Nephron progenitor cell (in vitro differentiated cells): ENCODE data around the gene ZNF692.
A peak's percentile ranks its signal among the peaks of the same experiment; 100 is the strongest.

Experiments used
- DNase-seq: peaks from one replicate; pipeline ENCODE4 v3.0.0; 2021
- H3K27ac Mint-ChIP-seq: 2 replicates; pipeline ENCODE4 v1.8.0; 2021; ENCODE audit warnings: mild to moderate bottlenecking, moderate library complexity, mixed read lengths
- H3K27me3 Mint-ChIP-seq: 2 replicates; pipeline ENCODE4 v1.8.0; 2021; ENCODE audit warnings: mild to moderate bottlenecking, low read depth, mixed read lengths; ENCODE audit not compliant: poor library complexity
- H3K36me3 Mint-ChIP-seq: 2 replicates; pipeline ENCODE4 v1.8.0; 2021; ENCODE audit warnings: low read depth, mixed read lengths
- H3K4me1 Mint-ChIP-seq: 2 replicates; pipeline ENCODE4 v1.8.0; 2021; ENCODE audit warnings: mixed read lengths
- H3K4me3 Mint-ChIP-seq: 2 replicates; pipeline ENCODE4 v1.8.0; 2021; ENCODE audit warnings: mild to moderate bottlenecking, moderate library complexity, mixed read lengths
- H3K9me3 Mint-ChIP-seq: 2 replicates; pipeline ENCODE4 v1.8.0; 2021; ENCODE audit warnings: mild to moderate bottlenecking, moderate library complexity, mixed read lengths
- TF ChIP-seq, protein P1 (sequence below): fragments of 200-600 bp; sonication (generic); IDR thresholded peaks from 2 replicates; pipeline ENCODE4 v1.5.0; 2021; ENCODE audit warnings: antibody characterized with exemption

The ZNF692 gene

GRCh38 chr1:248820041-248820585 lies 38.8 kb downstream of the ZNF692 start:
- peaks cover 32% of the 10 kb centered on the region for H3K4me1 Mint-ChIP-seq
- peak overlapping the region; percentile 59 for H3K27ac Mint-ChIP-seq
- TF ChIP-seq, protein P1, sequence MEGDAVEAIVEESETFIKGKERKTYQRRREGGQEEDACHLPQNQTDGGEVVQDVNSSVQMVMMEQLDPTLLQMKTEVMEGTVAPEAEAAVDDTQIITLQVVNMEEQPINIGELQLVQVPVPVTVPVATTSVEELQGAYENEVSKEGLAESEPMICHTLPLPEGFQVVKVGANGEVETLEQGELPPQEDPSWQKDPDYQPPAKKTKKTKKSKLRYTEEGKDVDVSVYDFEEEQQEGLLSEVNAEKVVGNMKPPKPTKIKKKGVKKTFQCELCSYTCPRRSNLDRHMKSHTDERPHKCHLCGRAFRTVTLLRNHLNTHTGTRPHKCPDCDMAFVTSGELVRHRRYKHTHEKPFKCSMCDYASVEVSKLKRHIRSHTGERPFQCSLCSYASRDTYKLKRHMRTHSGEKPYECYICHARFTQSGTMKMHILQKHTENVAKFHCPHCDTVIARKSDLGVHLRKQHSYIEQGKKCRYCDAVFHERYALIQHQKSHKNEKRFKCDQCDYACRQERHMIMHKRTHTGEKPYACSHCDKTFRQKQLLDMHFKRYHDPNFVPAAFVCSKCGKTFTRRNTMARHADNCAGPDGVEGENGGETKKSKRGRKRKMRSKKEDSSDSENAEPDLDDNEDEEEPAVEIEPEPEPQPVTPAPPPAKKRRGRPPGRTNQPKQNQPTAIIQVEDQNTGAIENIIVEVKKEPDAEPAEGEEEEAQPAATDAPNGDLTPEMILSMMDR: no peak
- no peaks in the 10 kb centered on the region for H3K9me3 Mint-ChIP-seq
- H3K27me3 Mint-ChIP-seq: peaks cover 3% of the 10 kb centered on the region
- H3K36me3 Mint-ChIP-seq: peaks cover 30% of the 10 kb centered on the region
- DNase-seq: no peak
- H3K4me3 Mint-ChIP-seq: no peak overlapping the region

GRCh38 chr1:248818505-248819374 lies 40.1 kb downstream of the ZNF692 start:
- peaks cover 31% of the 10 kb centered on the region for H3K36me3 Mint-ChIP-seq
- H3K27me3 Mint-ChIP-seq: no peaks in the 10 kb centered on the region
- TF ChIP-seq, protein P1: no peak
- no peak overlapping the region for H3K4me3 Mint-ChIP-seq
- peak overlapping the region; percentile 69 for H3K27ac Mint-ChIP-seq
- no peaks in the 10 kb centered on the region for H3K9me3 Mint-ChIP-seq
- no peak for DNase-seq
- H3K4me1 Mint-ChIP-seq: peaks cover 19% of the 10 kb centered on the region

DNA sequence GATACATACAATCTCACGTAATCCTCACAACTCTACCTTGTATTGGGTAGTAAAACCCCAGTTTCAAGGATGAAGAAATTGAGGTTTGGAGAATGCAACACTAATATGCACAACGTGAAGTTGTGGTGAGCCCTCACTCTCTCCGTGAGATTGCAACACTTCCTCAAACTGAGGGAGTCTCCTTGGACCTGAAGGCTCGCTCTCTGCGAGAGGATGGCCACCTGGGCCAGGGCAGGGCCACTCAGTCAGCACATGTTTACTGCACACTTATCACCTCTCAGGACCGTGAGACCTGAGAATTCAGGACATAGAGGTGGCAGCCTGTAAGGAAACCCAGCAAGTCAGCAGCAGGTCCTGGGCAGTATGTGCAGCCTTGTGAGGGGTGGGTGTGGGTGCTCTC lies 41.8 kb downstream of the ZNF692 start:
- Mint-ChIP-seq H3K9me3 (no peaks in the 10 kb centered on the region), H3K36me3 (peaks cover 36% of the 10 kb centered on the region), H3K27ac (no peak overlapping the region), H3K27me3 (no peaks in the 10 kb centered on the region), H3K4me1 (peaks cover 6% of the 10 kb centered on the region), H3K4me3 (no peak overlapping the region)
- TF ChIP-seq, protein P1: no peak
- DNase-seq: no peak

DNA sequence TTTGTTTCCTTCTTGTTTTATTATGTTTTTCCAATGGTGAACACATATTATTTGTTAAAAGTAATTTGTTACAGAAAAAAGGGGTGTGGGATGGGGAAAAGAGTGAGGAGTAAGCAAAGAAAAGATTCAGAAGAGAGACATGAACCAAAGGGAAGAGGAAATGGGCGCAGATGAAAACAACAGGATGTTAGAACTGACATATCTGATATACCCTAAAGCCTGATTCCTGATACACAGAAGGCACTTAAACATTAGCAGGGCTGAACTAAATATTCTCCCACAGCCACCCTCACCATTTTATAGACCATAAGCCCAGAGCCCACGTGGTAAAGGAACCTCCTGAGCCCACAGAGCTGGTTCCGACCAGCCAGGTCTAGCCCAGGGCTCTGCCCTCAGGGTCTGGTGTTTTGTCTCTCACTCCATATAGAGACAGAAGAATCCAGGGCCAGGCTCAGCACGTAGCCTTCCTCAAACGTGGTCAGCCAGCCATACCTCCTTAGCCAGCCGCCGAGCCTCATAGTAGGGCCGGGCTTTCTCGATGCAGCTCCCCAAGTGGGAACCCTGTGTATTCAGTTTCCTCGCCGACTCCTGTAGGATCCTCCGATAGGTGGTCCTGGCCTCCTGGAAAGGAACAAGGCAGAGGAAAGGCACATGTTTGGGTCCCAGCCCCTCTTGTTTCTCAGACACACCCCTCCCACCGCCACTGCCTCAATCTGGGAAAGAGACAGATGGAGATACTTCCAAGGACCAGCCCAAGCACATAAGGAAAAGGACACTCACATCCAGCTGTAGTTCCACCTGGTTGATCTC lies 42.6 kb downstream of the ZNF692 start:
- peak overlapping the region; percentile 70 for H3K27ac Mint-ChIP-seq
- peaks cover 40% of the 10 kb centered on the region for H3K36me3 Mint-ChIP-seq
- DNase-seq: no peak

DNA sequence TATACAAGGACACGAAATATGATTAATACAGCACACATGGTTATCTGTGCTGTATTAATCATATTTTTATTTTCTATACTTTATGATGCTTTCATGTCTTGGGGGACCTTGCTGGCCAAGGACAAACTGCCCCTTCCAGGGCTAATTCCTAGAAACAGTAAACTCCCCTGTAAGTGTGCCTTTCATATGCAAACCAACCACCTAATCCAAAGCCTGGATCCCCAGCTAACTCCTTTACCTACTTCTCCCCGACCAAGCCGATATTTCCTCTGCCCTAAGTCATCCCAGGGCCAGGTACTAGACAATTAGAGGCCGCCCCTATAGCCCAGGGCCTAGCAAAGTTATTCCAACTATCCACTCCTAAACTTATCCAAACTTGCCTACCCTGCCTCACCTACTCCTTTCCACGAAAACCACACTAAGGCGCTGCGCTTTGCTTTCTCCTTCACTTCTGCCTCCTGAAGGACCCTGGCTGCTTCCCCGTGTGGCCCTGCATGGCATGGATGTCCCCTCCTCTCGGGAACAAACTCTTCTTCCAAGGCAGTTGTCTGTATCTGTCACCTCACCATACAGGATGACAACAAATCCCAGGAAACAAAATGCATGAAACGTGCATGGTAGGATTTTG lies 43.4 kb downstream of the ZNF692 start:
- TF ChIP-seq, protein P1: no peak
- DNase-seq: no peak
- Mint-ChIP-seq H3K27me3 (no peaks in the 10 kb centered on the region), H3K4me3 (no peak overlapping the region), H3K9me3 (no peaks in the 10 kb centered on the region), H3K27ac (peak overlapping the region; percentile 70), H3K4me1 (no peaks in the 10 kb centered on the region), H3K36me3 (peaks cover 42% of the 10 kb centered on the region)

More for the DNA sequence above, 42.6 kb downstream of the ZNF692 start:
- Mint-ChIP-seq H3K4me3 (no peak overlapping the region), H3K4me1 (no peaks in the 10 kb centered on the region), H3K27me3 (no peaks in the 10 kb centered on the region), H3K9me3 (no peaks in the 10 kb centered on the region)
- TF ChIP-seq, protein P1: no peak
